SKM-1 treated with dmso at 0.1 percent for 144 hours (cell line): ENCODE data around the gene SHMT1.

Experiments
- DNase-seq: peaks from one replicate; lab custom pipeline; 2025; ENCODE audit not compliant: unreplicated experiment; lab: John Stamatoyannopoulos, UW

SHMT1 gene

GRCh38 chr17:18291718-18292540 lies 71.4 kb downstream of the SHMT1 start:
- no peak for DNase-seq

GRCh38 chr17:18285296-18285695 lies 78.1 kb downstream of the SHMT1 start:
- DNase-seq: no peak

- no peak for DNase-seq
Observed at GRCh38 chr17:18281788-18282187, 81.6 kb downstream of the SHMT1 start.

GRCh38 chr17:18280766-18281371 lies 82.5 kb downstream of the SHMT1 start:
- DNase-seq: no peak

- DNase-seq: no peak
Observed at GRCh38 chr17:18280249-18280648, 83.1 kb downstream of the SHMT1 start.

GRCh38 chr17:18278867-18279266 lies 84.5 kb downstream of the SHMT1 start:
- DNase-seq: no peak
